H1 (cell line): Measurements from ENCODE around the gene IFNG.

Experiments used
- CHD7 ChIP-seq: fragments of 300-600 bp; sonication (generic); IDR thresholded peaks from 2 replicates; pipeline ENCODE4 v1.7.1; 2012; ENCODE audit warnings: low read length, moderate library complexity, mild to moderate bottlenecking, inconsistent platforms; ENCODE audit not compliant: insufficient replicate concordance
- CTCF ChIP-seq, 3 experiments: IDR thresholded peaks; 1 replicate in 2 of 3; 2 replicates in 1 of 3; pipeline versions ENCODE4 v1.5.1 to v1.6.1; 2011; ENCODE audit warnings: low read length in 3 of 3, mild to moderate bottlenecking in 3 of 3, inconsistent platforms in 2 of 3, low read depth in 1 of 3, moderate library complexity in 1 of 3; ENCODE audit not compliant: insufficient read depth in 1 of 3; ENCODE audit errors: control extremely low read depth in 1 of 3
- EP300 ChIP-seq, 2 experiments: IDR thresholded peaks; 1 replicate in 1 of 2; 2 replicates in 1 of 2; pipeline ENCODE4 v1.6.1; 2011 to 2012; ENCODE audit warnings: low read depth in 2 of 2, low read length in 2 of 2, mild to moderate bottlenecking in 2 of 2, borderline replicate concordance in 1 of 2, inconsistent platforms in 1 of 2, moderate library complexity in 1 of 2
- POLR2AphosphoS5 ChIP-seq: IDR thresholded peaks from 2 replicates; pipeline ENCODE4 v1.6.1; 2011; ENCODE audit warnings: low read depth, low read length
- RFX5 ChIP-seq: IDR thresholded peaks from 2 replicates; pipeline ENCODE4 v1.6.1; 2011; ENCODE audit warnings: low read depth, low read length, improper control_type of control experiment, borderline replicate concordance
- SP1 ChIP-seq: IDR thresholded peaks from 2 replicates; pipeline ENCODE4 v1.6.1; 2011; ENCODE audit warnings: low read depth, low read length
- TAF1 ChIP-seq: IDR thresholded peaks from 2 replicates; pipeline ENCODE4 v1.6.1; 2011; ENCODE audit warnings: mild to moderate bottlenecking, low read depth, low read length

- TF ChIP-seq CTCF (IDR thresholded peaks at IDR 0.05; ENCODE audit: control extremely low read depth in 1 of 3, insufficient read depth in 1 of 3, low read depth in 1 of 3, low read length in 3 of 3) (no peak), EP300 (IDR thresholded peaks at IDR 0.05; ENCODE audit: borderline replicate concordance in 1 of 2, low read depth in 2 of 2, low read length in 2 of 2) (no peak), CHD7 (no peak), TAF1 (no peak), POLR2AphosphoS5 (no peak), RFX5 (no peak), SP1 (no peak)
Observed at GRCh38 chr12:68199127-68199526, 39.6 kb upstream of the IFNG start.
